ENCODE results near the gene ALDH4A1. TPM values are rescaled to one million over a fixed set of nuclear protein-coding genes. Genes with fewer than 3 reads are reported as not detected.

The ALDH4A1 gene
- total RNA-seq, 1 donor, result 28.6 TPM

- Histone ChIP-seq H3K79me2 (ENCODE audit: insufficient read depth, low read length) (no peaks in the 10 kb centered on the region), H3K4me2 (ENCODE audit: insufficient read depth, low read length) (no peak overlapping the region), H3K9me3 (ENCODE audit: low read depth, low read length) (no peaks in the 10 kb centered on the region), H3K4me1 (ENCODE audit: insufficient read depth, low read length) (peaks cover 20% of the 10 kb centered on the region), H3K36me3 (ENCODE audit: insufficient read depth, low read length) (no peaks in the 10 kb centered on the region), H4K20me1 (ENCODE audit: insufficient read depth, low read length) (peaks cover 9% of the 10 kb centered on the region), H3K27me3 (ENCODE audit: insufficient read depth, low read length) (no peaks in the 10 kb centered on the region), H3K4me3 (ENCODE audit: insufficient read depth, low read length) (no peak overlapping the region), H2AFZ (ENCODE audit: low read length) (no peak overlapping the region), H3K27ac (ENCODE audit: low read depth, low read length) (no peak overlapping the region)
- no peak for TF ChIP-seq CTCF (IDR thresholded peaks at IDR 0.05; ENCODE audit: extremely low read depth, low read depth, low read length)
- no peak for DNase-seq (ENCODE audit: insufficient read length, low spot score, missing footprints)
These were observed 22.5 kb downstream of the ALDH4A1 start for GRCh38 chr1:18879791-18880309.

- Histone ChIP-seq H3K4me2 (ENCODE audit: insufficient read depth, low read length) (no peak overlapping the region), H3K9me3 (ENCODE audit: low read depth, low read length) (no peaks in the 10 kb centered on the region), H3K4me1 (ENCODE audit: insufficient read depth, low read length) (peaks cover 16% of the 10 kb centered on the region), H4K20me1 (ENCODE audit: insufficient read depth, low read length) (peaks cover 9% of the 10 kb centered on the region), H3K27ac (ENCODE audit: low read depth, low read length) (no peak overlapping the region), H3K4me3 (ENCODE audit: insufficient read depth, low read length) (no peak overlapping the region), H3K27me3 (ENCODE audit: insufficient read depth, low read length) (no peaks in the 10 kb centered on the region), H2AFZ (ENCODE audit: low read length) (no peak overlapping the region), H3K79me2 (ENCODE audit: insufficient read depth, low read length) (no peaks in the 10 kb centered on the region), H3K36me3 (ENCODE audit: insufficient read depth, low read length) (no peaks in the 10 kb centered on the region)
- TF ChIP-seq CTCF (IDR thresholded peaks at IDR 0.05; ENCODE audit: extremely low read depth, low read depth, low read length), result no peak
- DNase-seq (ENCODE audit: insufficient read length, low spot score, missing footprints), result no peak
These were observed 23.1 kb downstream of the ALDH4A1 start for GRCh38 chr1:18879215-18879790.

GRCh38 chr1:18878538-18879214 is 23.7 kb downstream of the ALDH4A1 start:
- Histone ChIP-seq H3K9me3 (ENCODE audit: low read depth, low read length) (no peaks in the 10 kb centered on the region), H4K20me1 (ENCODE audit: insufficient read depth, low read length) (peaks cover 9% of the 10 kb centered on the region)
- TF ChIP-seq CTCF (IDR thresholded peaks at IDR 0.05; ENCODE audit: extremely low read depth, low read depth, low read length), result no peak

GRCh38 chr1:18877282-18877681 is 25.1 kb downstream of the ALDH4A1 start:
- Histone ChIP-seq H2AFZ (ENCODE audit: low read length) (no peak overlapping the region), H3K36me3 (ENCODE audit: insufficient read depth, low read length) (no peaks in the 10 kb centered on the region), H3K27me3 (ENCODE audit: insufficient read depth, low read length) (no peaks in the 10 kb centered on the region), H3K4me1 (ENCODE audit: insufficient read depth, low read length) (no peaks in the 10 kb centered on the region), H3K4me3 (ENCODE audit: insufficient read depth, low read length) (no peak overlapping the region), H3K4me2 (ENCODE audit: insufficient read depth, low read length) (no peak overlapping the region), H3K9me3 (ENCODE audit: low read depth, low read length) (no peaks in the 10 kb centered on the region), H4K20me1 (ENCODE audit: insufficient read depth, low read length) (no peaks in the 10 kb centered on the region), H3K27ac (ENCODE audit: low read depth, low read length) (no peak overlapping the region), H3K79me2 (ENCODE audit: insufficient read depth, low read length) (no peaks in the 10 kb centered on the region)
- no peak for TF ChIP-seq CTCF (IDR thresholded peaks at IDR 0.05; ENCODE audit: extremely low read depth, low read depth, low read length)
- peak; percentile 83 for DNase-seq (ENCODE audit: insufficient read length, low spot score, missing footprints)

More at GRCh38 chr1:18878538-18879214, 23.7 kb downstream of the ALDH4A1 start:
- no peaks in the 10 kb centered on the region for H3K79me2 ChIP-seq (ENCODE audit: insufficient read depth, low read length)
- H2AFZ ChIP-seq (ENCODE audit: low read length), result no peak overlapping the region
- peaks cover 9% of the 10 kb centered on the region for H3K4me1 ChIP-seq (ENCODE audit: insufficient read depth, low read length)
- H3K4me2 ChIP-seq (ENCODE audit: insufficient read depth, low read length), result no peak overlapping the region
- no peaks in the 10 kb centered on the region for H3K36me3 ChIP-seq (ENCODE audit: insufficient read depth, low read length)
- peak; percentile 80 for DNase-seq (ENCODE audit: insufficient read length, low spot score, missing footprints)
- no peak overlapping the region for H3K27ac ChIP-seq (ENCODE audit: low read depth, low read length)
- H3K4me3 ChIP-seq (ENCODE audit: insufficient read depth, low read length), result no peak overlapping the region
- no peaks in the 10 kb centered on the region for H3K27me3 ChIP-seq (ENCODE audit: insufficient read depth, low read length)

Measured in osteoblast (primary cell).